ENCODE data around the gene TLR3. TPM values are rescaled to one million over a fixed set of nuclear protein-coding genes. Genes with fewer than 3 reads are reported as not detected.
"Not testable (repeated sequence)": the region's sequence is repeated elsewhere in the genome, so short reads cannot be mapped to it uniquely, and the experiment has no call there.

The TLR3 gene
- total RNA-seq, 4 donors from 2014 or later, result 2.5 to 7.0 (median 4.0) TPM

DNA sequence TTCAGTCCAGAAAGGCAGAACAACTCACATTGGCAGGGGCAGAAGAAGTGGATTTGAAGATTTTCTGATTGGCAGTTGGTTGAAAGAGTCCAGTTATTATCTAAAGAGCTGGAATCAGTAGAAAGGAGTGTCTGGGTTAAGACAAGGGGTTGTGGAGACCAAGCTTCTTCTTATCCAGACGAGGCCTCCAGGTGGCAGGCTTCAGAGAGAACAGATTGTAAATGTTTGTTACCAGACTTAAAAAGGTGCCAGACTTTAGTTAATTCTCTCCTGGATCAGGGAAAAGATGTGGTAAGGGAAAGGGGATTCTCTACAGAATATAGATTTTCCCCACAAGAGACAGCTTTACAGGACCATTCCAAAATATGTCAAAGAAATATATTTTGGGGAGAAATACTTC lies 36.7 kb upstream of the TLR3 start:
- H3K27ac ChIP-seq (replicated peaks in 1 of 4), result peak overlapping the region; percentile 82 to 87 (median 86)
- 37% methylated on average over 1 of the region's 1 CpG for WGBS
- H3K9me3 ChIP-seq, result no peaks in the 10 kb centered on the region
- no peak for DNase-seq (ENCODE audit: extremely low spot score)
- no peaks in the 10 kb centered on the region for H3K27me3 ChIP-seq
- intact Hi-C loops (cut with DNase I), result loop anchor here (10.0 kb wide), 1 partner anchor 557 kb away; the partner anchor contains the start of gene CCDC110
- H3K4me3 ChIP-seq, result no peak overlapping the region
- peaks cover 31 to 58% (median 56%) of the 10 kb centered on the region in 4 donors for H3K4me1 ChIP-seq
- TF ChIP-seq EP300 (IDR thresholded peaks at IDR 0.05) (no peak), POLR2AphosphoS5 (IDR thresholded peaks at IDR 0.05) (no peak), POLR2A (IDR thresholded peaks at IDR 0.05; ENCODE audit: low read depth) (no peak)
- TF ChIP-seq, protein P1, sequence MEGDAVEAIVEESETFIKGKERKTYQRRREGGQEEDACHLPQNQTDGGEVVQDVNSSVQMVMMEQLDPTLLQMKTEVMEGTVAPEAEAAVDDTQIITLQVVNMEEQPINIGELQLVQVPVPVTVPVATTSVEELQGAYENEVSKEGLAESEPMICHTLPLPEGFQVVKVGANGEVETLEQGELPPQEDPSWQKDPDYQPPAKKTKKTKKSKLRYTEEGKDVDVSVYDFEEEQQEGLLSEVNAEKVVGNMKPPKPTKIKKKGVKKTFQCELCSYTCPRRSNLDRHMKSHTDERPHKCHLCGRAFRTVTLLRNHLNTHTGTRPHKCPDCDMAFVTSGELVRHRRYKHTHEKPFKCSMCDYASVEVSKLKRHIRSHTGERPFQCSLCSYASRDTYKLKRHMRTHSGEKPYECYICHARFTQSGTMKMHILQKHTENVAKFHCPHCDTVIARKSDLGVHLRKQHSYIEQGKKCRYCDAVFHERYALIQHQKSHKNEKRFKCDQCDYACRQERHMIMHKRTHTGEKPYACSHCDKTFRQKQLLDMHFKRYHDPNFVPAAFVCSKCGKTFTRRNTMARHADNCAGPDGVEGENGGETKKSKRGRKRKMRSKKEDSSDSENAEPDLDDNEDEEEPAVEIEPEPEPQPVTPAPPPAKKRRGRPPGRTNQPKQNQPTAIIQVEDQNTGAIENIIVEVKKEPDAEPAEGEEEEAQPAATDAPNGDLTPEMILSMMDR (IDR thresholded peaks at IDR 0.05), result peak; percentile 26 to 36 (median 28)
- no peaks in the 10 kb centered on the region for H3K36me3 ChIP-seq

GRCh38 chr4:186033027-186033426 lies 35.9 kb upstream of the TLR3 start:
- H3K4me3 ChIP-seq, result no peak overlapping the region
- peak overlapping the region; percentile 82 to 87 (median 86) for H3K27ac ChIP-seq (replicated peaks in 1 of 4)
- 78% methylated on average over 3 of the region's 3 CpGs for WGBS
- peaks cover 38 to 62% (median 60%) of the 10 kb centered on the region in 4 donors for H3K4me1 ChIP-seq
- no peaks in the 10 kb centered on the region for H3K27me3 ChIP-seq
- DNase-seq (ENCODE audit: extremely low spot score), result no peak
- intact Hi-C loops (cut with DNase I), result loop anchor here (10.0 kb wide), 1 partner anchor 558 kb away; the partner anchor contains the start of gene CCDC110
- H3K36me3 ChIP-seq, result no peaks in the 10 kb centered on the region
- H3K9me3 ChIP-seq, result no peaks in the 10 kb centered on the region
- TF ChIP-seq, protein P1 (IDR thresholded peaks at IDR 0.05), result no peak
- no peak for TF ChIP-seq POLR2A (IDR thresholded peaks at IDR 0.05; ENCODE audit: low read depth)
- TF ChIP-seq POLR2AphosphoS5 (IDR thresholded peaks at IDR 0.05), result no peak
- no peak for TF ChIP-seq EP300 (IDR thresholded peaks at IDR 0.05)

- H3K27me3 ChIP-seq; H3K27ac ChIP-seq (replicated peaks in 1 of 4); H3K9me3 ChIP-seq; H3K4me3 ChIP-seq; H3K36me3 ChIP-seq; DNase-seq (ENCODE audit: extremely low spot score): not testable (repeated sequence)
- intact Hi-C loops (cut with DNase I), result loop anchor here (5.0 to 10.0 kb wide), 2 partner anchors 397 to 560 kb away; partner anchors contain the start of gene CCDC110
- peaks cover 37 to 62% (median 60%) of the 10 kb centered on the region in 4 donors for H3K4me1 ChIP-seq
- 87% methylated on average over 7 of the region's 7 CpGs for WGBS
Observed at GRCh38 chr4:186034613-186035012, 34.3 kb upstream of the TLR3 start.

DNA sequence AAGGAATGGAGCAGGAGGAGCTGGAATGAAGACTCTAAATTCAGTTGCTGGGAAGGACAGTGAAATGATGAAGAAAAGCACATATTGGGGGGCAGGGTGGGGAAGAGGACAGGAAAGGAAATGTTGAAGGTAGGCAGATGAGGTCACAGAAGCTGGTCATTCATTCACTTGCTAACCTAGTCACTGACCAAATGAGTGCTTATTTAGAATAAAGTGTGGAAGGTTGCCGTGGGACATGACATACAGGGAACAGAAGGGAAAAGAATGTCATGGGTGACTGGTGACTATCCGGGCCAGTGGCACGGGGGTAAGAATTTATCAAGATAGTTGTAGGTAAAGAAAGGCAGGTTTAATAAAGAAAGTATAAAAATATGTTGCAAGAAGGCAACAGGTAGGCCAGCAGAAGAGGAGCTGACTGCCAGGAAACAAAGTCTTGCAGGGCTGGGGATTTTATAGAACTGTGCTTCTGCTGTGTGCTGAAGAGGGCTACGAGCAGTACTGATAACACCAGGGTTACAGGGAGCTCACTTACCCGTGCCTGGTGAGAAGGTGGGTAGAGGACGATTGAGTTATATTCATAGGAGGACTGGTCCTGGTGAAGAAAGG lies 31.9 kb upstream of the TLR3 start:
- peak overlapping the region in 1 of 4 donors; percentile 80 for H3K27ac ChIP-seq (replicated peaks in 1 of 4)
- intact Hi-C loops (cut with DNase I), result loop anchor here (5.0 to 10.0 kb wide), 2 partner anchors 400 to 562 kb away; partner anchors contain the start of gene CCDC110
- peaks cover 15 to 47% (median 45%) of the 10 kb centered on the region in 4 donors for H3K4me1 ChIP-seq
- no peak overlapping the region for H3K4me3 ChIP-seq
- DNase-seq (ENCODE audit: extremely low spot score), result no peak
- no peaks in the 10 kb centered on the region for H3K27me3 ChIP-seq
- no peaks in the 10 kb centered on the region for H3K36me3 ChIP-seq
- no peaks in the 10 kb centered on the region for H3K9me3 ChIP-seq
- TF ChIP-seq POLR2AphosphoS5 (IDR thresholded peaks at IDR 0.05) (no peak), EP300 (IDR thresholded peaks at IDR 0.05) (no peak)
- TF ChIP-seq, protein P1 (IDR thresholded peaks at IDR 0.05), result no peak
- WGBS, result 78% methylated on average over 6 of the region's 6 CpGs

GRCh38 chr4:186037692-186038658 lies 31.0 kb upstream of the TLR3 start:
- DNase-seq (ENCODE audit: extremely low spot score), result no peak
- no peaks in the 10 kb centered on the region for H3K9me3 ChIP-seq
- TF ChIP-seq EP300 (IDR thresholded peaks at IDR 0.05) (no peak), POLR2AphosphoS5 (IDR thresholded peaks at IDR 0.05) (peak in 1 of 2 donors; percentile 55), POLR2A (IDR thresholded peaks at IDR 0.05; ENCODE audit: low read depth) (no peak)
- TF ChIP-seq, protein P1 (IDR thresholded peaks at IDR 0.05), result peak; percentile 78 to 87 (median 86)
- intact Hi-C loops (cut with DNase I), result loop anchor here (5.0 to 10.0 kb wide), 2 partner anchors 401 to 563 kb away; partner anchors contain the start of gene CCDC110
- H3K4me1 ChIP-seq, result peaks cover 15 to 38% (median 36%) of the 10 kb centered on the region in 4 donors
- 24% methylated on average over 12 of the region's 12 CpGs for WGBS
- no peaks in the 10 kb centered on the region for H3K27me3 ChIP-seq
- H3K4me3 ChIP-seq, result no peak overlapping the region
- no peaks in the 10 kb centered on the region for H3K36me3 ChIP-seq
- H3K27ac ChIP-seq (replicated peaks in 1 of 4), result peak overlapping the region; percentile 64 to 80 (median 68)

Data from esophagus muscularis mucosa (tissue), 4 donors.